TTC549 (cell line): Measurements from ENCODE around the gene LSAMP.

Experiments
- FAIRE-seq: peaks from 2 replicates; lab custom pipeline; 2012; peaks lifted over from hg19 to GRCh38; lab: Jason Lieb, UNC

LSAMP gene

DNA sequence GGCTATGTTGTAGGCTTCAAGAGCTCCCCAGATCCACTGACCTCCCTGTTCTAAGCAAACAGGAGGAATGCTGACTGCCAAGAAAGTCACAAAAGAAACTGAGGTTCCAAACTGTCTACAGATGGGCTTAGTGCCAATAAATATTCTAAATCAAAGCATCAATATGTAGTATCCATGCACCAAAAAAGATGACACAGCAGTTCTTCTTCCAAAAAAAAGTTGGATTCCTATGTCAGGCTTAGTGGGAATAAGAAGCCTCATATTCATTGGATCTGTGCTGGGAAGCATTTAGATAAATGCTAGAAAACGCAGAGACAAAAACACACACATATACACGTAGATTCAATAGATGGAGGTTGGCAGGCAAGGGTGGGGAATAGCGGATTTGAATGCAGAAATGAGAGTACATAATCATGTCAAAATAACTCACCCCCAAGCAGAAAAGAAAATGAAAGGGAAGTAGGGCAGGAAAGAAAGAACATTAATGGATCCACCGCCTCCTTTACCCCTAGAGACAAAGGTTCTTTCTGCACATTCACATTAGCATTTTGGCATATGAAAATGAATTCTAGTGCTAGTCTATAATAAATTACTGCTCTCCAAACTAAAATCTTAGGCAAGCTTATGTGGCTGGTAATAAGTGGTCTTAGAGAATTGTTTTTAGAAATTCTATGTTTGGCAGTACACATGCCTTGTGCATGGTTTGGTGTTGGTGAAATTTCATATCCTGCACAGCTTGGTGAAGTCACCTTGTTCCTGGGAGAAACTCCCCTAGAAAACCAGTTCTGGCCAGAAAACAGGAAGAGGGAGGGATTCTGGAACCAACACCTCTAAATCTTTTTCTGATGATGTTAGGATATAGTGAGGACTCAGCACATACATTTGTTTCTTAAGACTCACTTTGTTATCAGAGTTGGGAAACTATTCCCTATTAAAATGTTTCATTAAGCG lies 283.4 kb downstream of the LSAMP start:
- FAIRE-seq, result no peak

- no peak for FAIRE-seq
Observed at GRCh38 chr3:116160594-116160993, 284.7 kb downstream of the LSAMP start.

- FAIRE-seq, result no peak
Observed at GRCh38 chr3:116155841-116156240, 289.4 kb downstream of the LSAMP start.

DNA sequence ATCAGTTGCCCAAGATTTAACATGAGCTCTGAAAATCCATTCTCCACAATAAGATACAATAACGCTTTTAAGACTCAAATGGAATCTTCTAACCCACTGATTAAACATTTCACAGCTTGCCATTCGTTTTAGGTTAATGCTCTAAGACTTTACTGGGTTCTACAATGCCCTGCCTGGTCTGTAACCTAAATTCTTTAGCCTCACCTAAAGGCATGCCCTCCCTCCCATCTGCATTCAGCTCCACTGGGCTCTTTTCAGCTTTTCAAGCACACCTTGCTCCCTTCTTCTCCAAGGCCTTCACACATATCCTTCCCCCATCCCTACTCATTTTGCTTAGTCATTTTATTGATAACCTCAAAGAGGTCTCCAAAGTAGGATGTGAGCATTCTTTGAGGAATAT lies 290.9 kb downstream of the LSAMP start:
- no peak for FAIRE-seq

DNA sequence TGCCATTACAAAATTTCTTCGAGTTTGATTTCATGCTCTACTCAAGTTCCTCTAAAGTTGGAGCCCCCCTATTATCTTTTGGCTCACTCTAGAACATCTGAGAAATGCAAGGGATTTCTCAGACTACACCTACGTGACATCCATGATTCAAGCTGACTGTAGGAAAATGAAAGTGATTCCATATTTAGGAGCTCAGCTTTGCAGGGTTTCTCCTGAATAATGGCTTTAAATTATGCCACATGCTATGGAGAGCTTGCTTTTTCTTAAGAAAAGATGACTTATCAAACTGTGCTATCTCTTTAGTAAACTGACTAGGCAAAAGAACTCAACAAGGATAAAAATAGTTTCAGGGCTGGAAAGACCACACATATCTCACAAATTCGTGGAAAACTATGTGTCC lies 292.1 kb downstream of the LSAMP start:
- no peak for FAIRE-seq

DNA sequence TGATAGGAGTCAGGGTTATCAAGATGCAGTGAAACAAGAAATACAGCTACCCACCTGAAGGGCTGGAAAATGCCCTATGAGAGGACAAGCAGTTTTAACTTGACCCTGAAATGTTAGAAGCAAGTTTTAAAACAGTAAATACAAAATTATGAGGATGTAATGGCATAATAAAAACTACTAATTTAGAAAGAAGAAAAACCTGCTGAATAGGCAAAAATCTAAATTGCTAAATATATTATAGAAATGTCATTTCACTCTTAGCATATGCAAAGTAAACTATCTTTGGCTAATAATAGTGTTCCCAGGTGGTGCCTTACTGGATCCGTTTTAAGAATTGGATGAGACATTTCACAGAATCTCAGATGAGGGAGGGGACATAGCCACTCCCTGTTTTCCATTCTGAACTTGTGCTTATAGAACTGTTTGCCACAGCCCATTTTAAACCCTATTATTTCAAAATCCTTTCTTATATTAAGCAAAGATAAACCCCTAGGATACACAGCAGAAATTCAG lies 294.6 kb downstream of the LSAMP start:
- no peak for FAIRE-seq

- FAIRE-seq, result no peak
Observed at GRCh38 chr3:116148881-116149851, 296.1 kb downstream of the LSAMP start.

GRCh38 chr3:116145613-116146012 lies 299.7 kb downstream of the LSAMP start:
- FAIRE-seq, result no peak

GRCh38 chr3:116141724-116142123 lies 303.6 kb downstream of the LSAMP start:
- FAIRE-seq, result no peak

GRCh38 chr3:116140100-116140689 lies 305.1 kb downstream of the LSAMP start:
- FAIRE-seq, result no peak

DNA sequence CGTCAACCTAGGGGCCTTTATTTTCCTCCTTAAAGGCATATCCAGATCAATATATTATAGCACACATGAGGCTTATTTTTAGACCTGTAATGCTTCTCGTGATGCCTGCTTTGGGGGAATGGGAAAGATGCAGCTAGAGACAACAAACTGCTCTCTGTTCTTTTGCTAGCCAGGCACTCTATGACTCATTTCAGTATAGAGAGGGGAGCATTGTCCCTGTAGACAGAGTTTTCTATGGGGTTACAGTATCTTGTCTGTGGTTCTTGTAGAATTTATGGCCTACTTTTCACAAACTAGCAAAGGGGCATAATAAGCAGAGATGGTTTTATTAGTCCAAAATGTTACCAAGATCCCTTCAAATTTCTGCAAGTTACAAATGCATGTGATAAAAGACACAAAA lies 305.6 kb downstream of the LSAMP start:
- FAIRE-seq, result no peak

DNA sequence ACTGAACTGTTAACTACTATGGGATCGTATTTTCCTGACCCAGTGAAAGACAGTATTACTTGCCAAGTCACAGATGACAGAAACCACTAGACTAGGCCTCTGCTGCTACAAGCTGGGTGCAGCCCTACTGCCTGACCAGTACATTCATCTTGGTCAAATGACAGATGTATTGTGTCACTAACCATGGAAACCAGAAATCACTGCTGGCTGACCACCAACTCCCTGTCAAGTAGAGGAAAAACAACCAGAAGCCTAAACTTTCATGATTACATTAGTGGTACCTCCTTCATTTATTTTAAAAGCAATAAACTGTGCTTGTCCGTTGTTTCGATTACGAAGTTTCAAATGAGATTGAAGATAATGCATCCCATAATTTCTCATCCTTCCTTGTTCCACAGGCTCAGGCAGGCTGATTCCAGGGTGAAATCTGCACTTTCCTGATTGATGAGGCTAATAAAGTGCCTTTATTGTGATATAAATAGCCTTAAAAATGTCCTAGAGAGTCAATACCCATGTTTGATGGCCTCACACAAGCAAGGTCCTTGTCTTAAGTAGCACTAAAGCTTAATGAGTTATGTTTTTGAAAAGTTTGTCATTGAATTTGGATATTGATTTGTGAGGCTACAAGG lies 309.7 kb downstream of the LSAMP start:
- FAIRE-seq, result no peak

DNA sequence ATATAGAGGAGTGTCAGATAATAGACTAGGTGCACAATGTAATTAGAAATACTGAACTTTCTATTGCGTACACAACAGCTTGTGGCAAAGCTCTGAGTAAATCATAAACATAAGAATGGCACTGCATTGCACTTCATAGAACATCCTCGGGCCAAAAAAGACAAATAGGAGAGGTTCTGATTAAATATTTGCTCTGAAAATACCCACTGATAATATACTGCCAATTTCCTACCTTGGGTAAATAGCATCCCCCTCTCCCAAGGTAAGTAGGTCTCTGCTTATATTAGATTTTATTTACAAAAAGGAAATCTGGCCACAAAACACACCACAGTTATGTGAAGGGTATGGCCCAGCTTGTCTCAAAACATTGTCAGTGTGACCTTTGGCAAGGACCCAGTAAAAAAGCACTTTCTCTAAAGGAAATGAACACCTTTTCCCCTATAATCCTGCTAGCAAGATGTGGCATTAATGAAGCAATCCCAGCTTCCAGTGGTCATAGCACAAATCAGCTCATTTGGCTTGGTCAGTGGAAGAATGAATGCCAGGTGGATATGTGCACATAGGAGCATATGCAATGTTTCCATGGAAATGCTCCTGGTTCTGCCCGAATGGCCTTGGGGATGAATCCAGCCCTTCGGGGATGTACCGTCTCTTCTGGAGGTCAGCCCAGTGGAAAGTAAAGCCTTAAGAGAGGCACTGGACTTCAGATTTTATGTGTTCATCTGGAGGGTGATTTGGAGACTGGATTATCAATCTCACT lies 315.9 kb downstream of the LSAMP start:
- FAIRE-seq, result no peak

- FAIRE-seq, result no peak
Observed at GRCh38 chr3:116127464-116127863, 317.8 kb downstream of the LSAMP start.

- FAIRE-seq, result no peak
Observed at GRCh38 chr3:116124166-116124565, 321.1 kb downstream of the LSAMP start.

- FAIRE-seq, result no peak
Observed at GRCh38 chr3:116118475-116119169, 326.7 kb downstream of the LSAMP start.

DNA sequence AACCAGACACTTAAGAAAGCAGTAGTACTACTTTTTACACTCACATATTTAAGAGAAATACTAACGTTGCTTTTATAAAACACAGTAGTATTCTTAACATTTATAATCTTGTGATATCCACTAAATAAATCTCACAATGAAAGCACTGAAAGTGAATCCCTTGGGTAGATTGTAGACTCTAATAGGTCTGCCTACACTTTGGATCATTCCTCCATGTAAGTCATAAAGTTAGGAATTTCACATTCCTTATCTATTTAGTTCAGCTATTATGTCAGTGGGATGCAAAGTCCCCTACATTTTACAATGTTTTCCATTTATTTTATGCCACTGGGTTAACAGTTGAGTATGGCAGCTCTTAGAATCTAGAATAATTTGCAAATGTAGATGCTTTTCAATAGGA lies 330.7 kb downstream of the LSAMP start:
- no peak for FAIRE-seq

DNA sequence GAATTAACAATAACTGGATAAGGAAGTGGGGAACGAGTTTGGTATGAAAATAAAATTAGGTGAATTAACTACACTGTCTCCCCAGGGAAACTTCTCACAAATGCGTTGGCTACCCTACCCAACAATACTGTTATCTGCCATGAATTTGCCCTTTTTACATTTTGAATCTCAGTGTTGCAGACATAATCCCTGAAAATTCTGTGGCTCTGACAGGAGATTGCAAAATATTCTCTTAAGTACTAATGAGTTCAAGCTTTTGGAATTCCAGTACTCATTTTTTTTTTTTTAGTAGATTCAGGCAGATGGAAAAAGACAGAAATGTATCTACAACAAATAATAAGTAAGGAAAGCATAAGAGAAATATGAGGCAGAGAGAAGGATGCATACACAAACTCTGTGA lies 332.6 kb downstream of the LSAMP start:
- no peak for FAIRE-seq

DNA sequence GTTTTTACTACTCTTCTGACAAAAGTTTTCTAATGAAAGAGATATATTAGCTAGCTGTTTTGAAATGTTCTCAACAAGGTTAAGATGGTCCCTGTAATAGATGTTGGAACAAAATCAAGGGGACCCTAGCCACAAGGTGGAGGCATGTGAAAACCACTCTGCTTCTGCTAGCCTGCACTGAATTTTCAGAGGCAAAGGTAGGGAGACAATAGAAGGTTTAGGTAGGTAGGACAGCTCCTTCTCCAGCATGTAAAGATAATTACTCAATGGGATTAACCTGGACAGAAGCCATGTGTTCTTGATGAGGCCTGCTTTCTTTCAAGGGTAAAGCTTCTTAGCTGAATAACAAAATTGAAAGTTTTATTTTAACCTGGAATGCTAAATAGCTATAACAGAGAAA lies 333.5 kb downstream of the LSAMP start:
- no peak for FAIRE-seq

- no peak for FAIRE-seq
Observed at GRCh38 chr3:116103868-116104530, 341.3 kb downstream of the LSAMP start.
